A549 (cell line): ENCODE results near the gene GRIK1. TPM values are rescaled to one million over a fixed set of nuclear protein-coding genes. Genes with fewer than 3 reads are reported as not detected.

Experiments
- ATAC-seq, 2 experiments: fragments of 200-7000 bp in 1 of 2; fragments of >200 bp in 1 of 2; cut with Nextera tagmentation in 1 of 2; cut with Tn5 transposase in 1 of 2; 3 replicates each; pipeline versions ENCODE4 v1.8.0 to v1.9.1; 2018 to 2020; ENCODE audit warnings: mild to moderate bottlenecking in 1 of 2, moderate library complexity in 1 of 2
- CTCF ChIA-PET: fragments of 300-600 bp; sonication (Branson Sonifier 250); formaldehyde crosslinking; extraction: SDS; loops from one replicate; lab custom pipeline; 2021; ENCODE audit warnings: antibody characterized with exemption, inconsistent platforms; lab: Yijun Ruan, JAX
- POLR2A ChIA-PET: fragments of 350-600 bp; formaldehyde crosslinking; extraction: SDS; loops from one replicate; lab custom pipeline; 2021; ENCODE audit warnings: antibody characterized with exemption, inconsistent platforms; lab: Yijun Ruan, JAX
- DNase-seq, 2 experiments: peaks; one replicate each; pipeline versions ENCODE4 v3.0.0 to v3.0.0-alpha.2; 2011 to 2016; ENCODE audit warnings: low read depth in 1 of 2, low spot score in 1 of 2
- FAIRE-seq: peaks from 2 replicates; lab custom pipeline; 2011; peaks lifted over from hg19 to GRCh38; lab: Jason Lieb, UNC
- H3K27ac ChIP-seq, 2 experiments: fragments of >200 bp; sonication (Bioruptor Twin); formaldehyde crosslinking; 3 replicates each; pipeline ENCODE4 v1.5.1; 2016 to 2017
- H3K4me1 ChIP-seq: fragments of >200 bp; sonication (Bioruptor Twin); formaldehyde crosslinking; 3 replicates; pipeline ENCODE4 v1.6.1; 2016
- H3K4me2 ChIP-seq: fragments of >200 bp; sonication (Bioruptor Twin); formaldehyde crosslinking; 3 replicates; pipeline ENCODE4 v1.6.1; 2016
- H3K4me3 ChIP-seq: fragments of >200 bp; sonication (Bioruptor Twin); formaldehyde crosslinking; 3 replicates; pipeline ENCODE4 v1.5.1; 2016
- H3K9me3 ChIP-seq: fragments of >200 bp; sonication (Bioruptor Twin); formaldehyde crosslinking; 3 replicates; pipeline ENCODE4 v1.6.1; 2016
- ATOH8 ChIP-seq: fragments of 250-450 bp; sonication (Bioruptor Pico); IDR thresholded peaks from 2 replicates; pipeline ENCODE4 v1.5.0; 2020; ENCODE audit warnings: low read depth, mild to moderate bottlenecking, moderate library complexity
- BHLHE40 ChIP-seq: IDR thresholded peaks from 2 replicates; pipeline ENCODE4 v1.6.1; 2012; ENCODE audit warnings: low read depth, low read length, inconsistent platforms
- CHD2 ChIP-seq: fragments of 150-350 bp; IDR thresholded peaks from 2 replicates; pipeline ENCODE4 v1.6.1; 2014; ENCODE audit warnings: low read length; ENCODE audit not compliant: partially characterized antibody
- E2F6 ChIP-seq: IDR thresholded peaks from 2 replicates; pipeline ENCODE4 v1.6.1; 2012; ENCODE audit warnings: low read depth, borderline replicate concordance
- EHF ChIP-seq: fragments of 250-450 bp; sonication (Bioruptor Pico); IDR thresholded peaks from 2 replicates; pipeline ENCODE4 v1.5.0; 2020; ENCODE audit warnings: mild to moderate bottlenecking
- ELK1 ChIP-seq: fragments of 150-350 bp; IDR thresholded peaks from 2 replicates; pipeline ENCODE4 v1.6.1; 2014; ENCODE audit warnings: low read depth, mild to moderate bottlenecking, low read length
- ESRRA ChIP-seq: fragments of 150-350 bp; IDR thresholded peaks from 2 replicates; pipeline ENCODE4 v1.6.1; 2014; ENCODE audit warnings: mild to moderate bottlenecking, low read length, borderline replicate concordance
- FOSB ChIP-seq: fragments of 250-450 bp; sonication (Bioruptor Pico); IDR thresholded peaks from 2 replicates; pipeline ENCODE4 v1.5.0; 2020; ENCODE audit warnings: mild to moderate bottlenecking, moderate library complexity
- FOXS1 ChIP-seq: fragments of 250-450 bp; sonication (Bioruptor Pico); IDR thresholded peaks from 2 replicates; pipeline ENCODE4 v1.5.0; 2020; ENCODE audit warnings: mild to moderate bottlenecking, moderate library complexity
- HDAC2 ChIP-seq: fragments of 200-600 bp; sonication (generic); IDR thresholded peaks from 2 replicates; pipeline ENCODE4 v1.6.1; 2016
- HES2 ChIP-seq: fragments of >200 bp; sonication (Bioruptor Twin); formaldehyde crosslinking; IDR thresholded peaks from 2 replicates; pipeline ENCODE4 v1.6.1; 2016
- HEYL ChIP-seq: fragments of 250-450 bp; sonication (Bioruptor Pico); IDR thresholded peaks from 2 replicates; pipeline ENCODE4 v1.8.0; 2021; ENCODE audit warnings: mild to moderate bottlenecking, moderate library complexity
- JUN ChIP-seq, 2 experiments: fragments of >200 bp; sonication (Bioruptor Twin); formaldehyde crosslinking; IDR thresholded peaks; 2 replicates in 1 of 2; 3 replicates in 1 of 2; pipeline ENCODE4 v1.6.1; 2016 to 2017
- MAFK ChIP-seq: fragments of 450-650 bp; IDR thresholded peaks from 2 replicates; pipeline ENCODE4 v1.6.1; 2014; ENCODE audit not compliant: partially characterized antibody
- MAZ ChIP-seq: fragments of 150-350 bp; IDR thresholded peaks from 2 replicates; pipeline ENCODE4 v1.6.1; 2014; ENCODE audit warnings: antibody characterized with exemption, low read depth, low read length, borderline replicate concordance
- NPAS2 ChIP-seq: fragments of 250-450 bp; sonication (Bioruptor Pico); IDR thresholded peaks from 2 replicates; pipeline ENCODE4 v1.8.0; 2022; ENCODE audit warnings: mild to moderate bottlenecking, moderate library complexity, borderline replicate concordance
- PHF8 ChIP-seq: fragments of 200-600 bp; sonication (generic); IDR thresholded peaks from 2 replicates; pipeline ENCODE4 v1.6.1; 2016; ENCODE audit warnings: low read depth, mild to moderate bottlenecking, antibody characterized with exemption, moderate library complexity, borderline replicate concordance
- POLR2A ChIP-seq: IDR thresholded peaks from 2 replicates; pipeline ENCODE4 v1.6.1; 2012; ENCODE audit warnings: mild to moderate bottlenecking, low read length
- RAD21 ChIP-seq, 2 experiments: fragments of >200 bp in 1 of 2; sonication (Bioruptor Twin) in 1 of 2; formaldehyde crosslinking in 1 of 2; IDR thresholded peaks in 1 of 2; conservative IDR thresholded peaks in 1 of 2; 2 replicates in 1 of 2; 3 replicates in 1 of 2; pipeline ENCODE4 v1.6.1; 2012 to 2018; ENCODE audit warnings: inconsistent platforms in 1 of 2
- REST ChIP-seq: fragments of 200-600 bp; sonication (generic); IDR thresholded peaks from 2 replicates; pipeline ENCODE4 v1.6.1; 2016; ENCODE audit warnings: antibody characterized with exemption, mild to moderate bottlenecking, moderate library complexity
- SREBF2 ChIP-seq: fragments of 450-650 bp; IDR thresholded peaks from 2 replicates; pipeline ENCODE4 v1.6.1; 2014; ENCODE audit warnings: mild to moderate bottlenecking, moderate library complexity
- TFCP2L1 ChIP-seq: fragments of 250-450 bp; sonication (Bioruptor Pico); IDR thresholded peaks from 2 replicates; pipeline ENCODE4 v1.5.0; 2021; ENCODE audit warnings: mild to moderate bottlenecking
- TP53 ChIP-seq: fragments of 250-450 bp; sonication (Bioruptor Pico); IDR thresholded peaks from 2 replicates; pipeline ENCODE4 v1.5.0; 2021; ENCODE audit warnings: mild to moderate bottlenecking, moderate library complexity
- ZFP36 ChIP-seq: fragments of 450-650 bp; IDR thresholded peaks from 2 replicates; pipeline ENCODE4 v1.6.1; 2014; ENCODE audit warnings: borderline replicate concordance; ENCODE audit not compliant: partially characterized antibody
- ZNF302 ChIP-seq: fragments of 250-450 bp; sonication (Bioruptor Pico); IDR thresholded peaks from 2 replicates; pipeline ENCODE4 v1.9.0; 2021; ENCODE audit warnings: inconsistent platforms, mild to moderate bottlenecking, moderate library complexity
- WGBS: methylation state at CpG from one replicate; pipeline ENCODE4 v1.1.6; 2017; ENCODE audit errors: missing lambda C conversion rate; 5-methylcytosine and 5-hydroxymethylcytosine counted together
- polyA plus RNA-seq, 4 experiments: library from polyadenylated mRNA; depleted of rRNA in 3 of 4; stranded (reverse); fragments of >200 nt; fragmentation: RNase III in 1 of 4; extraction: RNeasy Plus Mini Kit Qiagen cat#74134 plus additional on column Dnase treatment in 1 of 4; gene quantifications; 2 replicates in 3 of 4; 3 replicates in 1 of 4; pipeline ENCODE4 v1.2.3, GENCODE V29; 2011 to 2017

GRIK1 gene
- polyA plus RNA-seq, 2 of the 4 experiments (the other 2 are of a cell fraction) = not detected

- 11% methylated on average over 4 of the region's 4 CpGs for WGBS
- ChIA-PET POLR2A (no interaction called here), CTCF (interaction anchor here (0.7 kb wide), 1 partner anchor 10 kb away, joined by 3 read pairs; no protein-coding TSS in a partner anchor)
- no peak for TF ChIP-seq MAZ
- TF ChIP-seq FOXS1 (CRISPR knock-in tag) = no peak
- no peak for TF ChIP-seq RAD21 (conservative IDR thresholded peaks at IDR 0.05 in 1 of 2, IDR thresholded peaks at IDR 0.05 in 1 of 2)
- no peak for TF ChIP-seq PHF8
- FAIRE-seq (no peak), DNase-seq (no peak), ATAC-seq (no peak)
- Histone ChIP-seq H3K9me3 (no peaks in the 10 kb centered on the region), H3K4me2 (no peak overlapping the region), H3K4me3 (no peak overlapping the region), H3K4me1 (no peaks in the 10 kb centered on the region), H3K27ac (no peak overlapping the region)
Observed at GRCh38 chr21:29953072-29953471, 13.3 kb upstream of the GRIK1 start.

GRCh38 chr21:29951911-29952310, 12.1 kb upstream of the GRIK1 start:
- no peak for DNase-seq
- H3K4me3 ChIP-seq = no peak overlapping the region
- H3K4me1 ChIP-seq = no peaks in the 10 kb centered on the region
- POLR2A ChIA-PET = no interaction called here
- no peak for FAIRE-seq
- H3K27ac ChIP-seq = no peak overlapping the region
- no peaks in the 10 kb centered on the region for H3K9me3 ChIP-seq
- TF ChIP-seq FOSB (CRISPR knock-in tag) = no peak
- no peak for TF ChIP-seq HDAC2
- TF ChIP-seq JUN (IDR thresholded peaks at IDR 0.05) = no peak
- no peak for TF ChIP-seq POLR2A
- no peak for TF ChIP-seq ZFP36
- no peak for TF ChIP-seq ESRRA
- TF ChIP-seq MAFK = no peak
- no peak for TF ChIP-seq CHD2
- TF ChIP-seq ELK1 = no peak
- TF ChIP-seq, all 56 proteins: peak for 0
- CTCF ChIA-PET = no interaction called here
- no peak overlapping the region for H3K4me2 ChIP-seq
- no peak for ATAC-seq

- 33% methylated on average over 1 of the region's 1 CpG for WGBS
- DNase-seq (no peak), FAIRE-seq (no peak), ATAC-seq (no peak)
- ChIA-PET POLR2A (no interaction called here), CTCF (no interaction called here)
- TF ChIP-seq SREBF2 = no peak
- TF ChIP-seq HEYL (CRISPR knock-in tag) = no peak
- TF ChIP-seq BHLHE40 = no peak
- no peak for TF ChIP-seq TFCP2L1
- TF ChIP-seq ATOH8 (CRISPR knock-in tag) = no peak
- no peak for TF ChIP-seq EHF (CRISPR knock-in tag)
- TF ChIP-seq HES2 = no peak
- TF ChIP-seq ZNF302 (CRISPR knock-in tag) = no peak
- TF ChIP-seq TP53 (CRISPR knock-in tag) = no peak
- no peak for TF ChIP-seq NPAS2 (CRISPR knock-in tag)
- TF ChIP-seq REST = no peak
- no peak for TF ChIP-seq E2F6
- H3K27ac ChIP-seq = no peak overlapping the region
- H3K9me3 ChIP-seq = no peaks in the 10 kb centered on the region
- no peak overlapping the region for H3K4me2 ChIP-seq
- H3K4me1 ChIP-seq = no peaks in the 10 kb centered on the region
- no peak overlapping the region for H3K4me3 ChIP-seq
Observed at GRCh38 chr21:29949991-29950390, 10.2 kb upstream of the GRIK1 start.
